ENCODE data around the gene CEP131.

Gene CEP131

DNA sequence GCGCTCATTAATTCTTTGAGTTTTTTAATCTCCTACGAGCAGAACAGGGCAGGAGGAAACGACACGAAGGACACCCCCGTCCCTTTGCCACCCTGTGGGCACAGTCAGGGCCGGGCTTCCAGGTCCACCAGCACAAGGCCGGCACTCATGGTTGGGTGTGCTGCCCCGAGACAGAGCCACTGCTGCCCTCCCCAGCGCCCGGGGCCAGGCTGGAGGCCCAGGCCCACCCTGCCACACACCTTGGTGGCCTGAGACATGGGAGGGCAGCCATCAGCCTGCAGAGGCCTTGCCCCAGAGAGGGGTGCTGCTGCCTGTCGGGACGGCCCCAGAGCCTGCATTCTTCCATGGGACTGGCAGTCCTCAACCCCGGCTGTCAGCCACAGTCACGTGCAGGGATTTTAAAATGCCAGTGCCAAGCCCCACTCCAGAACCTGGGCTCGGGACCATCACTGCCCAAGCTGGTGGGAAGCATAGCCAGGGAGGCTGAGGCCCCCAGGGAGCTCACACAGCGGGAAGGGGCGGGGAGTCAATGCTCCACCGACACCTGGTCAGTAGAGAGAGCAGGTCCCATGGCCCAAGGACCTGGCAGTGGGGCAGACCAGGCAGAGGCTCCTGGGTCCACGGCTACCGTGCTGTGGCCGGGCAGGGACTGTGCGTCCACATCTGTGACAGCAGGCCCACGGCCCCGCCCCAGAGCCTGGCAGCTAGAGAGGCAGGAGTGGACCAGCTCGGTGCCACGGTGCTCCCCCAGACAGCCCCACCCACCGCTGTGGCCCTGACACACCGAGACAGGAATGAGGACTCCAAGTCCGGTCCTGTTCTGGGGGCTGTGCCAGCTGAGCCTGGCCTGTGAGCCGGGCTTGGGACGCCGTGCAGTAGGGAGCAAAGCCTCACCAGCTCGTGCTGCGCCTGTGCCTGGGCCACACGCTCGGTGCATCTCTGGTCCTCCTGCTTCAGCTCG, 27.5 kb downstream of the CEP131 start:
- FAIRE-seq = no peak
- TF ChIP-seq, protein P1, sequence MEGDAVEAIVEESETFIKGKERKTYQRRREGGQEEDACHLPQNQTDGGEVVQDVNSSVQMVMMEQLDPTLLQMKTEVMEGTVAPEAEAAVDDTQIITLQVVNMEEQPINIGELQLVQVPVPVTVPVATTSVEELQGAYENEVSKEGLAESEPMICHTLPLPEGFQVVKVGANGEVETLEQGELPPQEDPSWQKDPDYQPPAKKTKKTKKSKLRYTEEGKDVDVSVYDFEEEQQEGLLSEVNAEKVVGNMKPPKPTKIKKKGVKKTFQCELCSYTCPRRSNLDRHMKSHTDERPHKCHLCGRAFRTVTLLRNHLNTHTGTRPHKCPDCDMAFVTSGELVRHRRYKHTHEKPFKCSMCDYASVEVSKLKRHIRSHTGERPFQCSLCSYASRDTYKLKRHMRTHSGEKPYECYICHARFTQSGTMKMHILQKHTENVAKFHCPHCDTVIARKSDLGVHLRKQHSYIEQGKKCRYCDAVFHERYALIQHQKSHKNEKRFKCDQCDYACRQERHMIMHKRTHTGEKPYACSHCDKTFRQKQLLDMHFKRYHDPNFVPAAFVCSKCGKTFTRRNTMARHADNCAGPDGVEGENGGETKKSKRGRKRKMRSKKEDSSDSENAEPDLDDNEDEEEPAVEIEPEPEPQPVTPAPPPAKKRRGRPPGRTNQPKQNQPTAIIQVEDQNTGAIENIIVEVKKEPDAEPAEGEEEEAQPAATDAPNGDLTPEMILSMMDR (IDR thresholded peaks at IDR 0.05; ENCODE audit: insufficient read depth, missing control alignments) = no peak

DNA sequence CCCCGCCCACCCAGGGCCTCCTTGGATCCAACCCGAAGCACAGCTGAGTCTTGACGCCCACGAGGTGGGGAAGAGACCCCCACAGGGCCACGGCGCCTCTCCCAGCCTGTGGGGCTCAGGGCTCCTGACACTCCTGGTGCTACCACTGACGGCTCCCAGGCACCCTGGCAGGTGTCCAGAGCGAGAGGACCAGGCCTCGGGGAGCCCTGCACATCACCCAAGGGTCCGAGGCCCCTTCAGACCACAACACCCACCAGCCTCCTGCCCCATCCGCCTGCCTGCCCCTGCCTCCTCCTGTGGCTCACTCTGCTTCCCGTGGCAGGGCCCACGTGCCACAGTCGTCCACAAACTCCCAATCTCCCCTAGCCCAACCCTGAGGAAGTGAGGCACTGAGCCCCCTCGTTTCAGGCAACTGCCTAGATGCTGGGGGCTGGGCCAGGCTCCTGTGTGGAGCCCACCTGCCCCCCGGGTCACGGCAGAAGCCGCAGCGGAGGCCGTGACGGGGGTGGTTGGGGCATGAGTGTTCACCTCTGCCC, 28.5 kb downstream of the CEP131 start:
- TF ChIP-seq, protein P1 (IDR thresholded peaks at IDR 0.05; ENCODE audit: insufficient read depth, missing control alignments) = no peak
- FAIRE-seq (no peak), DNase-seq (ENCODE audit: insufficient read length, low spot score) (no peak)

More for the DNA sequence above, 27.5 kb downstream of the CEP131 start:
- no peak for DNase-seq (ENCODE audit: insufficient read length, low spot score)

DNA sequence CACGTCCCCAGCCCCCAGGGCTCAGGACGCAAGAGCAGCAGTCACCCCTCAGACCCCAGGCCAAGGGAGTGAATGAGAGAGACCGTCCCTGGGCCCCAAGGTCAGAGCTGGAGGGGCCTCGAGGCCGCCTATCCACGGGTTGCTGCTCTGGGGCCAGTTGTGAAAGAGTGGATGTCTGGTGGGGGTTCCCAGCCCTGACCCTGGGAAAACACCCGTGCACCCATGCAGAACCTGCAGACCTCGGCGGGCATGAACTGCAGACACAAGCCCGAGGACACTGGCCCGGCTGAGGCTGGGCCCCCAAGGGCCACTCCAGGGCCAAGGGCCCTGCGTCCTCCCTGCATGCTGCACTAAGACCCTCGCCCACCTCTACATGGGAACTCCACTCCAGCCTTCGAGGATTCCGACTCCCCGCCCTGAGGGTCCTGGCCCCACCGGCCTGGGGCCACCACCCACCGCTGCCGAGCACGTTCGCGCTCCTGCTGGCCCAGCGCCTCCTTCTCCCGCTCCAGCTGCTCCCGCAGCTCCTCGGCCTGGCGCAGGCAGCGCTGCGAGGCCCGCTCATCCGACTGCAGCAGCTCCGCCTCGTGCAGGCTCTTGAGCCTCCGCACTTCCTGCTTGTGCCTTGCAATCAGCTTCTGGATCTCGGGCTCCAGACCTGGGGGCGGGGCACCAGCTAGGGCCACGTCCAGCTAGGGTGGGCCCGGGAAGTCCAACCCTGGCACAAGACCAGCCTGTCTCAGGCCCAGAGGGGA, 29.1 kb downstream of the CEP131 start:
- DNase-seq (ENCODE audit: insufficient read length, low spot score) (no peak), FAIRE-seq (no peak)
- TF ChIP-seq, protein P1 (IDR thresholded peaks at IDR 0.05; ENCODE audit: insufficient read depth, missing control alignments) = no peak

DNA sequence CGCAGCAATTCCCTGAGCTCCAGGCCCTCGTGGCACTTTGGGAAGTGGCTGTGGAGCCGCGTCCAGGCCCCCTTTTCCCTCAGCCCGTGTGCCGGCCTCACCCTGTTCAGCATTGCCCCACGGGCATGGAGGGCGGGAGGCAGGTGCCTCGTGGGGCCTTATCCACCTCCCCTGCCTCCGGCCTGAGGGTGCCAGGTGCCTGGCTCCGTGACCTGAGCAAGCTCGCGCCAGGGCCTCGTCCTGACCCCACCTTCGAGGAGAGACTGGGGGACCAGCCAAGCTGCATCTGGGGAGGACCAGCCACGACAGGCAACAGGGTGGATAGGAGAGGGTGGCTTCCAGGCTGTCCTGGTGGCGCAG, 29.7 kb downstream of the CEP131 start:
- FAIRE-seq (no peak), DNase-seq (ENCODE audit: insufficient read length, low spot score) (no peak)
- TF ChIP-seq, protein P1 (IDR thresholded peaks at IDR 0.05; ENCODE audit: insufficient read depth, missing control alignments) = no peak

DNA sequence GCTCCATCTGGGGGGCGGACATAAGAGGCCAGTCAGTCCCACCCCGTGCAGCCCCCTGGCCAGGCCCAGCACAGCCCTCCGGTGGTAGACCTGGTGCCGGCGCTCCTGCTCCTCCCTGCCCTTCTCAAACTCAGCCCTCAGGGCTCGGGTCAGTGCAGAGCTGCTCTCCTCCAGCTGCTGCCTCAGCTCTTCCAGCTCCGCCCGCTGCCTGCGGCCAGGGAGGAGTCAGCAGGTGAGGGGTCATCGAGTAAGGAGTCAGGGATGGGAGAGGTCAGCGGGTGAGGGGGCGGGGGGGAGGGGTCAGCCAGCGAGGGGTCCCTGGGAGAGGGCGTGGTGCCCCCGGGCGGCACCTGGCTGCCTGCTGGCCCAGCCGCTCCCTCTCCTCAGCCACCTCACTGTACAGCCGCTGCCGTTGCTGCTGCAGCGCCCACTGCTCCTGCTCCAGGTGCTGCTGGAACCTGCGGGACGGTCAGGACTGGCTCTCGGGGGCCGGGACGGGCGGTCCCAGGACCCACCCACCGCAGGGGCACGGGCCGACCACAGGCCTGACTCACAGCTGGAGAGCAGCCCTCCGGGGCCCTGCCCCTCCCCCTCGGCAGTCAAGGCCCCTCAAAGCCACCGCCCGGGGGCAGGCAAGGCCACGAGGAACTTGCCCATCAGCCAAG, 30.2 kb downstream of the CEP131 start:
- DNase-seq (ENCODE audit: insufficient read length, low spot score) (no peak), FAIRE-seq (no peak)
- TF ChIP-seq, protein P1 (IDR thresholded peaks at IDR 0.05; ENCODE audit: insufficient read depth, missing control alignments) = no peak

DNA sequence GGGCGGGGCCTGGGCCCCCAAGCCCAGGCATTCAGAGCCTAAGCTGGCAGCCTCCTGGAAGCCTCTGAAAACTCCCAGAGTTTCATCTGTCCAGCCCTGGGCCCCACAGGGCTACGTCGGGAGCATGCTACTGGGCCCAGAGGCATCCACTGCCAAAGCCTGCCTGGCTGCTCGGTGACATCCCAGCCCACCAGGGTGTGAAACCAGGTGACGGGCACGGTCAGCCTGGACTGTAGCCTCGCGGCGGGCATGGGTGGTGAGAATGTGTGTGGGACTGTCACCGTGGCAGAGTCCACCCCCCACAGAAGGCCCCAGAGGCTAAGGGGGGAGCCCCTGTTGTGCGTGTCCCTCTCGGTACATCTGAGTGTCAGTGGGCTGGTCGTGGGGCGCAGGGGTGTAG, 31.1 kb downstream of the CEP131 start:
- DNase-seq (ENCODE audit: insufficient read length, low spot score) (no peak), FAIRE-seq (no peak)
- TF ChIP-seq, protein P1 (IDR thresholded peaks at IDR 0.05; ENCODE audit: insufficient read depth, missing control alignments) = no peak
